ENCODE data around the gene PGGHG. TPM values are rescaled to one million over a fixed set of nuclear protein-coding genes. Genes with fewer than 3 reads are reported as not detected.

Gene PGGHG
- total RNA-seq, 5 donors from 2014 or later (not counting 1 experiment from before 2014, with no cell fraction given) = 252 to 818 (median 459) TPM

GRCh38 chr11:282630-283360, 6.1 kb upstream of the PGGHG start:
- H3K9me3 Mint-ChIP-seq = no peaks in the 10 kb centered on the region
- Histone ChIP-seq H3K27me3 (replicated peaks in 1 of 2; ENCODE audit: control insufficient read depth in 2 of 2, extremely low read depth in 1 of 2, insufficient read depth in 2 of 2, low read length in 1 of 2) (peaks cover 0 to 78% of the 10 kb centered on the region in 2 experiments), H3K9me3 (no peaks in the 10 kb centered on the region), H3K36me3 (ENCODE audit: control insufficient read depth in 2 of 2, extremely low read depth in 1 of 2, insufficient read depth in 1 of 2, low read length in 1 of 2) (no peaks in the 10 kb centered on the region), H3K27ac (ENCODE audit: low read length) (no peak overlapping the region), H3K4me3 (ENCODE audit: control insufficient read depth in 1 of 2, extremely low read depth in 1 of 2, low read length in 1 of 2) (peak overlapping the region in 1 of 2 donors; percentile 63), H3K4me1 (ENCODE audit: control insufficient read depth in 1 of 2, extremely low read depth in 1 of 2, insufficient read depth in 2 of 2, low read length in 2 of 2) (peaks cover 19 to 80% of the 10 kb centered on the region in 2 experiments)
- peaks cover 49 to 70% (median 59%) of the 10 kb centered on the region in 3 donors for H3K4me1 Mint-ChIP-seq
- no peak for ATAC-seq (replicated peaks in 1 of 4)
- POLR2A ChIA-PET = interaction anchor here in 1 of 2 donors (0.6 to 0.7 kb wide), 2 partner anchors 45 to 64 kb away, joined by 3 read pairs; no protein-coding TSS in a partner anchor
- H3K36me3 Mint-ChIP-seq = no peaks in the 10 kb centered on the region
- CTCF ChIA-PET = interaction anchor here (0.6 to 2.1 kb wide), 5 partner anchors 31 to 143 kb away, joined by 3 to 7 read pairs (median 3); no protein-coding TSS in a partner anchor
- 77% methylated on average over 3 of the region's 13 CpGs for WGBS (ENCODE audit: insufficient coverage)
- DNase-seq = peak in 1 of 35 experiments; percentile 10
- peaks cover 0 to 16% of the 10 kb centered on the region in 2 donors for H3K27me3 Mint-ChIP-seq
- peak overlapping the region; percentile 84 to 91 (median 85) for H3K4me3 Mint-ChIP-seq
- H3K27ac Mint-ChIP-seq = peak overlapping the region; percentile 52 to 74

GRCh38 chr11:283405-284104, 5.4 kb upstream of the PGGHG start:
- H3K9me3 Mint-ChIP-seq = no peaks in the 10 kb centered on the region
- Histone ChIP-seq H3K27me3 (replicated peaks in 1 of 2; ENCODE audit: control insufficient read depth in 2 of 2, extremely low read depth in 1 of 2, insufficient read depth in 2 of 2, low read length in 1 of 2) (peaks cover 0 to 77% of the 10 kb centered on the region in 2 experiments), H3K9me3 (no peaks in the 10 kb centered on the region), H3K36me3 (ENCODE audit: control insufficient read depth in 2 of 2, extremely low read depth in 1 of 2, insufficient read depth in 1 of 2, low read length in 1 of 2) (no peaks in the 10 kb centered on the region), H3K27ac (ENCODE audit: low read length) (no peak overlapping the region), H3K4me1 (ENCODE audit: control insufficient read depth in 1 of 2, extremely low read depth in 1 of 2, insufficient read depth in 2 of 2, low read length in 2 of 2) (peaks cover 16 to 79% of the 10 kb centered on the region in 2 experiments), H3K4me3 (ENCODE audit: control insufficient read depth in 1 of 2, extremely low read depth in 1 of 2, low read length in 1 of 2) (peak overlapping the region in 1 of 2 donors; percentile 6)
- H3K4me1 Mint-ChIP-seq = peaks cover 46 to 65% (median 58%) of the 10 kb centered on the region in 3 donors
- 86% methylated on average over 8 of the region's 23 CpGs for WGBS (ENCODE audit: insufficient coverage)
- H3K36me3 Mint-ChIP-seq = no peaks in the 10 kb centered on the region
- CTCF ChIA-PET = interaction anchor here (0.7 kb wide), 2 partner anchors 33 to 63 kb away, joined by 3 to 6 read pairs; no protein-coding TSS in a partner anchor
- H3K27ac Mint-ChIP-seq = peak overlapping the region; percentile 1 to 48
- H3K4me3 Mint-ChIP-seq = peak overlapping the region in 2 of 3 donors; percentile 84 to 91
- peak in 1 of 35 experiments; percentile 10 for DNase-seq
- POLR2A ChIA-PET = interaction anchor here in 1 of 2 donors (0.7 kb wide), 1 partner anchor 65 kb away, joined by 3 read pairs; no protein-coding TSS in a partner anchor
- no peak for ATAC-seq (replicated peaks in 1 of 4)
- H3K27me3 Mint-ChIP-seq = peaks cover 0 to 16% of the 10 kb centered on the region in 2 donors

- peaks cover 12 to 74% of the 10 kb centered on the region in 2 experiments for H3K4me1 ChIP-seq (ENCODE audit: control insufficient read depth in 1 of 2, extremely low read depth in 1 of 2, insufficient read depth in 2 of 2, low read length in 2 of 2)
- DNase-seq = peak in 1 of 35 experiments; percentile 11
- ChIA-PET CTCF (no interaction called here), POLR2A (interaction anchor here in 1 of 2 donors (0.8 kb wide), 1 partner anchor 78 kb away, joined by 3 read pairs; no protein-coding TSS in a partner anchor)
- H3K4me3 Mint-ChIP-seq = peak overlapping the region in 1 of 3 donors; percentile 91
- H3K4me1 Mint-ChIP-seq = peaks cover 44 to 62% (median 55%) of the 10 kb centered on the region in 3 donors
- peaks cover 0 to 72% of the 10 kb centered on the region in 2 experiments for H3K27me3 ChIP-seq (replicated peaks in 1 of 2; ENCODE audit: control insufficient read depth in 2 of 2, extremely low read depth in 1 of 2, insufficient read depth in 2 of 2, low read length in 1 of 2)
- peaks cover 0 to 14% of the 10 kb centered on the region in 2 donors for H3K27me3 Mint-ChIP-seq
- no peaks in the 10 kb centered on the region for H3K36me3 Mint-ChIP-seq
- ATAC-seq (replicated peaks in 1 of 4) = no peak
- no peaks in the 10 kb centered on the region for H3K9me3 Mint-ChIP-seq
- WGBS (ENCODE audit: insufficient coverage) = 84% methylated on average over 23 of the region's 24 CpGs
- H3K27ac ChIP-seq (ENCODE audit: low read length) = no peak overlapping the region
- H3K9me3 ChIP-seq = no peaks in the 10 kb centered on the region
- H3K27ac Mint-ChIP-seq = peak overlapping the region in 1 of 2 donors; percentile 39
- no peak overlapping the region for H3K4me3 ChIP-seq (ENCODE audit: control insufficient read depth in 1 of 2, extremely low read depth in 1 of 2, low read length in 1 of 2)
- H3K36me3 ChIP-seq (ENCODE audit: control insufficient read depth in 2 of 2, extremely low read depth in 1 of 2, insufficient read depth in 1 of 2, low read length in 1 of 2) = no peaks in the 10 kb centered on the region
Measured at GRCh38 chr11:284105-285020, 4.6 kb upstream of the PGGHG start.

- ChIA-PET CTCF (no interaction called here), POLR2A (interaction anchor here (0.6 to 0.8 kb wide), 2 partner anchors 10 to 77 kb away, joined by 3 to 5 read pairs; no protein-coding TSS in a partner anchor)
- Histone ChIP-seq H3K36me3 (ENCODE audit: control insufficient read depth in 2 of 2, extremely low read depth in 1 of 2, insufficient read depth in 1 of 2, low read length in 1 of 2) (no peaks in the 10 kb centered on the region), H3K27me3 (replicated peaks in 1 of 2; ENCODE audit: control insufficient read depth in 2 of 2, extremely low read depth in 1 of 2, insufficient read depth in 2 of 2, low read length in 1 of 2) (peaks cover 0 to 63% of the 10 kb centered on the region in 2 experiments), H3K4me1 (ENCODE audit: control insufficient read depth in 1 of 2, extremely low read depth in 1 of 2, insufficient read depth in 2 of 2, low read length in 2 of 2) (peaks cover 15 to 74% of the 10 kb centered on the region in 2 experiments), H3K27ac (ENCODE audit: low read length) (no peak overlapping the region), H3K4me3 (ENCODE audit: control insufficient read depth in 1 of 2, extremely low read depth in 1 of 2, low read length in 1 of 2) (no peak overlapping the region), H3K9me3 (no peaks in the 10 kb centered on the region)
- no peaks in the 10 kb centered on the region for H3K36me3 Mint-ChIP-seq
- H3K27me3 Mint-ChIP-seq = peaks cover 0 to 14% of the 10 kb centered on the region in 2 donors
- 89% methylated on average over 28 of the region's 29 CpGs for WGBS (ENCODE audit: insufficient coverage)
- peak in 1 of 35 experiments; percentile 9 for DNase-seq
- ATAC-seq (replicated peaks in 1 of 4) = no peak
- H3K27ac Mint-ChIP-seq = peak overlapping the region in 1 of 2 donors; percentile 15
- H3K4me3 Mint-ChIP-seq = peak overlapping the region in 1 of 3 donors; percentile 42
- peaks cover 47 to 68% (median 58%) of the 10 kb centered on the region in 3 donors for H3K4me1 Mint-ChIP-seq
- H3K9me3 Mint-ChIP-seq = no peaks in the 10 kb centered on the region
Measured at GRCh38 chr11:285021-285893, 3.7 kb upstream of the PGGHG start.

GRCh38 chr11:285894-286220, 3.1 kb upstream of the PGGHG start:
- H3K27me3 ChIP-seq (replicated peaks in 1 of 2; ENCODE audit: control insufficient read depth in 2 of 2, extremely low read depth in 1 of 2, insufficient read depth in 2 of 2, low read length in 1 of 2) = peaks cover 0 to 60% of the 10 kb centered on the region in 2 experiments
- H3K4me3 ChIP-seq (ENCODE audit: control insufficient read depth in 1 of 2, extremely low read depth in 1 of 2, low read length in 1 of 2) = no peak overlapping the region
- ATAC-seq (replicated peaks in 1 of 4) = no peak
- no peaks in the 10 kb centered on the region for H3K36me3 ChIP-seq (ENCODE audit: control insufficient read depth in 2 of 2, extremely low read depth in 1 of 2, insufficient read depth in 1 of 2, low read length in 1 of 2)
- H3K4me3 Mint-ChIP-seq = peak overlapping the region in 1 of 3 donors; percentile 99
- ChIA-PET POLR2A (interaction anchor here in 1 of 2 donors (0.6 kb wide), 1 partner anchor 9 kb away, joined by 5 read pairs; no protein-coding TSS in a partner anchor), CTCF (no interaction called here)
- peaks cover 17 to 76% of the 10 kb centered on the region in 2 experiments for H3K4me1 ChIP-seq (ENCODE audit: control insufficient read depth in 1 of 2, extremely low read depth in 1 of 2, insufficient read depth in 2 of 2, low read length in 2 of 2)
- H3K27ac ChIP-seq (ENCODE audit: low read length) = no peak overlapping the region
- H3K4me1 Mint-ChIP-seq = peaks cover 47 to 72% (median 56%) of the 10 kb centered on the region in 3 donors
- no peaks in the 10 kb centered on the region for H3K9me3 Mint-ChIP-seq
- H3K36me3 Mint-ChIP-seq = no peaks in the 10 kb centered on the region
- WGBS (ENCODE audit: insufficient coverage) = 80% methylated on average over 2 of the region's 8 CpGs
- H3K9me3 ChIP-seq = no peaks in the 10 kb centered on the region
- no peak for DNase-seq
- H3K27ac Mint-ChIP-seq = peak overlapping the region in 1 of 2 donors; percentile 15
- H3K27me3 Mint-ChIP-seq = peaks cover 0 to 12% of the 10 kb centered on the region in 2 donors

All from T-cell (primary cell).